Psoas muscle (tissue), 8 donors: ENCODE measurements around the gene DPEP1. TPM values are rescaled to one million over a fixed set of nuclear protein-coding genes. Genes with fewer than 3 reads are reported as not detected.

Experiments
- ATAC-seq, 4 donors: fragments of 200-7000 bp; cut with Tn5 transposase; one replicate each; pipeline ENCODE4 v1.9.1; 2020; ENCODE audit warnings: moderate library complexity in 3 of 4, mild to moderate bottlenecking in 2 of 4
- DNase-seq, 2 donors: peaks; one replicate each; pipeline ENCODE4 v3.0.0-alpha.2; 2020
- H3K27ac ChIP-seq: fragments of 200-600 bp; one replicate; pipeline ENCODE4 v1.8.0; 2022
- H3K27me3 ChIP-seq, 3 donors: fragments of 200-600 bp in 1 of 3; one replicate each; pipeline versions ENCODE4 v1.6.1 to v1.8.0; 2013 to 2022; ENCODE audit warnings: low read length in 2 of 3, mild to moderate bottlenecking in 2 of 3, moderate library complexity in 1 of 3; ENCODE audit not compliant: insufficient read depth in 3 of 3
- H3K36me3 ChIP-seq, 2 donors: fragments of 200-600 bp in 1 of 2; one replicate each; pipeline versions ENCODE4 v1.6.1 to v1.8.0; 2013 to 2022; ENCODE audit warnings: low read depth in 1 of 2, mild to moderate bottlenecking in 1 of 2, moderate library complexity in 1 of 2; ENCODE audit not compliant: insufficient read depth in 1 of 2
- H3K4me1 ChIP-seq: fragments of 200-600 bp; one replicate; pipeline ENCODE4 v1.8.0; 2022
- H3K4me3 ChIP-seq: fragments of 200-600 bp; one replicate; pipeline ENCODE4 v1.8.0; 2022; ENCODE audit warnings: mild to moderate bottlenecking
- H3K9me3 ChIP-seq: fragments of 200-600 bp; one replicate; pipeline ENCODE4 v1.8.0; 2022
- WGBS, 3 donors: extraction: QIAGEN DNeasy Blood & Tissue Kit; methylation state at CpG; one replicate each; pipeline versions ENCODE4 v1.1.6 to v1.1.7; 2013; 5-methylcytosine and 5-hydroxymethylcytosine counted together
- intact Hi-C, 2 donors: fragments of 100-400 bp; cut with DNase I; formaldehyde crosslinking; loops; one replicate each; pipeline versions ENCODE4 v1.11.0 to v1.14.2; 2022
- polyA plus RNA-seq, 3 donors: library from polyadenylated mRNA; stranded (reverse); fragments of 200-250 nt; gene quantifications; one replicate each; pipeline ENCODE4 v1.2.3, GENCODE V29; 2013
- total RNA-seq, 4 donors: library from RNA; stranded (reverse); fragmentation: NEBNext Ultra II Directional in 2 of 4; extraction: Animal tissue kit (Norgen Biotek cat#: 25700) in 2 of 4; gene quantifications; one replicate each; pipeline versions ENCODE4 v1.2.1 to v1.2.4, GENCODE V29; 2021 to 2023
- TF ChIP-seq, protein P1 (sequence below): fragments of 200-600 bp; IDR thresholded peaks from one replicate; pipeline ENCODE4 v1.8.0; 2022; ENCODE audit warnings: antibody characterized with exemption
- donor health status: healthy with polysubstance abuse.
- donor health status: DM: no; HTN: no; CAD: no; lungs with moderate emphysema.
- donor health status: Bipolar disorder and iron deficiency.
- donor health status: healthy.
- donor health status: DM: yes; HTN: yes; CAD: no.
- donor health status: DM: no; HTN: no; CAD: no.
- donor health status: DM: no; HTN: no; CAD: no.
- donor health status: DM: yes; HTN: yes; CAD: no.

Gene DPEP1
- total and polyA plus RNA-seq, 7 donors, result 0.04 to 0.16 TPM; not detected in 5

DNA sequence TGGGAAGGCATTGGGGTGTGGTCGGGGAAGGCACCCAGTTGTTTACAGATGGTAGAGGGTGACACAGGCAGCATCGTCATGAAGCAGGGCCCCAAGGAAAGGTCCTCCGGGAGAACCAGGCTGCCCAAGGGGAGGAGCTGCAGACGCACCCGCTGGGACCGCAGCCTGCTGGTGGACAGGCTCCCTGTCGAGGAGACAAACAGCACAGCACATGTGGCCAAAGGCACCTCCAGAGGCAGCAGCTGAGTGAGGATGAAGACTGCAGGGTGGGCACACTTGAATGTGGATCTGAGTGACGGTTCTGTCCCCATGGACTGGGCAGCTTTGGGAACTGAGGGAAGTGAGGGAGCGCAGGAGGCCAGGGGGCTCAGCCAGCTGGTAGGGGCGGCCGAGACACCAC lies 31.7 kb downstream of the DPEP1 start:
- H3K4me3 ChIP-seq, result no peak overlapping the region
- intact Hi-C loops, result no loop called here
- peaks cover 0 to 2% (median 0%) of the 10 kb centered on the region in 3 donors for H3K27me3 ChIP-seq
- H3K4me1 ChIP-seq, result no peaks in the 10 kb centered on the region
- H3K36me3 ChIP-seq, result peaks cover 6 to 35% of the 10 kb centered on the region in 2 donors
- ATAC-seq (no peak), DNase-seq (no peak)
- TF ChIP-seq, protein P1, sequence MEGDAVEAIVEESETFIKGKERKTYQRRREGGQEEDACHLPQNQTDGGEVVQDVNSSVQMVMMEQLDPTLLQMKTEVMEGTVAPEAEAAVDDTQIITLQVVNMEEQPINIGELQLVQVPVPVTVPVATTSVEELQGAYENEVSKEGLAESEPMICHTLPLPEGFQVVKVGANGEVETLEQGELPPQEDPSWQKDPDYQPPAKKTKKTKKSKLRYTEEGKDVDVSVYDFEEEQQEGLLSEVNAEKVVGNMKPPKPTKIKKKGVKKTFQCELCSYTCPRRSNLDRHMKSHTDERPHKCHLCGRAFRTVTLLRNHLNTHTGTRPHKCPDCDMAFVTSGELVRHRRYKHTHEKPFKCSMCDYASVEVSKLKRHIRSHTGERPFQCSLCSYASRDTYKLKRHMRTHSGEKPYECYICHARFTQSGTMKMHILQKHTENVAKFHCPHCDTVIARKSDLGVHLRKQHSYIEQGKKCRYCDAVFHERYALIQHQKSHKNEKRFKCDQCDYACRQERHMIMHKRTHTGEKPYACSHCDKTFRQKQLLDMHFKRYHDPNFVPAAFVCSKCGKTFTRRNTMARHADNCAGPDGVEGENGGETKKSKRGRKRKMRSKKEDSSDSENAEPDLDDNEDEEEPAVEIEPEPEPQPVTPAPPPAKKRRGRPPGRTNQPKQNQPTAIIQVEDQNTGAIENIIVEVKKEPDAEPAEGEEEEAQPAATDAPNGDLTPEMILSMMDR, result no peak
- no peaks in the 10 kb centered on the region for H3K9me3 ChIP-seq
- H3K27ac ChIP-seq, result no peak overlapping the region
- WGBS, 3 donors, result 74 to 83% (median 77%) methylated on average over 11 of the region's 11 CpGs

DNA sequence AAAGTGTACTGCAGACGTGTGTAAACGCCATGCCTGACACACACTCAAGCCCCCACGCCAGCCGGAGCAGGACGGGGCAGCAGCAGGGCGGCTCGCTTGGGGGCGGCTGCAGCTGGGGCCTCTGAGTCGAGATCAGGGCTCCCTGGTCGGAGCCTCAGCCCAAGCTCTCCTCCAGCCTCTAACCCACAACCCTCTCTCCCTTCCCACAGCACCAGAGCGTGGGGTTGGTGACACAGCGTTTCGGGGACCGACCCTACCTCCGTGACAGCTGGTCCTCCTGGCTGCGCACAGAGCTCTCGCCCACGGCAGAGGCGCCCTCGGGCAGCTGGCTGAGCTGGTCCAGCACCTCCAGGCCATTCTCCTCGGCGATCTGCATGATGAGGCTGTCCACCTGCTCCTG lies 32.8 kb downstream of the DPEP1 start:
- no peak for ATAC-seq
- 93 to 96% (median 95%) methylated on average over 22 of the region's 22 CpGs for WGBS, 3 donors

DNA sequence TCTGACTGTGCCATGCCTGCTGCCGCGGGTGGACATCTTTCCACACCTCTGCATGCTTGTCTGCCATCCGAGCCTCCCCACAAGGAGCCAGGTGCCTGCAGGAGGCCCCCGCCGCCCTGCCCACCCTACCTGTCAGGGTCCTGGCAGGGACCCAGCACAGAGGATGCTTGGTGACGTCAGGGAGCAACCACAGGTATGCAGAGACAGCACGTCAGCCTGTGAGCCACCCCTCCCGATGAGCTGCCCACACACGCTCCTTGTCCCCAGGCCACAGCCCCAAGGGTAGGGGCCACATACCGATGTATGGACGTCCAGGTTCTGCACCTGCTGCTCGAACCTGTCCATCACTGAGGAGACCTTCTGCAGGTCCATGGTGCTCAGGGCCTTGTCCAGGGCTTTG lies 33.5 kb downstream of the DPEP1 start:
- H3K36me3 ChIP-seq, result peaks cover 6 to 52% of the 10 kb centered on the region in 2 donors
- H3K27me3 ChIP-seq, result no peaks in the 10 kb centered on the region
- 90 to 97% (median 90%) methylated on average over 12 of the region's 12 CpGs for WGBS, 3 donors
- intact Hi-C loops, result no loop called here
- no peaks in the 10 kb centered on the region for H3K4me1 ChIP-seq
- no peak for DNase-seq
- ATAC-seq, result no peak
- TF ChIP-seq, protein P1, result no peak
- no peaks in the 10 kb centered on the region for H3K9me3 ChIP-seq
- H3K4me3 ChIP-seq, result no peak overlapping the region
- H3K27ac ChIP-seq, result no peak overlapping the region

More for the DNA sequence above, 32.8 kb downstream of the DPEP1 start:
- Histone ChIP-seq H3K27me3 (no peaks in the 10 kb centered on the region), H3K36me3 (peaks cover 6 to 46% of the 10 kb centered on the region in 2 donors), H3K9me3 (no peaks in the 10 kb centered on the region), H3K4me1 (no peaks in the 10 kb centered on the region), H3K27ac (no peak overlapping the region), H3K4me3 (no peak overlapping the region)
- intact Hi-C loops, result no loop called here
- TF ChIP-seq, protein P1, result no peak
- DNase-seq, result no peak

DNA sequence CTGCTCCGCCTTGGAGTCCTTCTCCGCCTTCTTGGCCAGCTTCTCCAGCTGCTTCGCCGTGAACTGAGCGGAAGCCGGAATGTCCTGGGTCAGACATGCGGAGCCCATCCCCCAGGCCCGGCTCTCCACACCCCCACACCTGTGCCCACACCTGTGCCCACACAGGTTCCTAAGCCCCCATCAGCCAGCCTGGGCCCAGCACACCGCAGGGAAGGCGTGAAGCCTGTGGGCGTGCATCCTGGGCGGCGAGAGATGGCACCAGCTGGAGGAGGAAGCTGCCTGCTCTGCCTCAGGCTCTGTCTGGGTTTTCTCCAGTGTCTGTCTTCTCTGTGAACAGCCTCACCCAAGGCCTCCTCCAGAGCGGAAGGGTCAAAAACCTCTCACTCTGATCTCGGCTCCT lies 38.1 kb downstream of the DPEP1 start:
- H3K36me3 ChIP-seq, result peaks cover 5 to 41% of the 10 kb centered on the region in 2 donors
- ATAC-seq, result no peak
- DNase-seq, result no peak
- intact Hi-C loops, result no loop called here
- peaks cover 4% of the 10 kb centered on the region for H3K4me1 ChIP-seq
- H3K9me3 ChIP-seq, result no peaks in the 10 kb centered on the region
- H3K27me3 ChIP-seq, result no peaks in the 10 kb centered on the region
- no peak overlapping the region for H3K27ac ChIP-seq
- TF ChIP-seq, protein P1, result no peak
- 88 to 92% (median 90%) methylated on average over 14 to 15 of the region's 15 CpGs for WGBS, 3 donors
- H3K4me3 ChIP-seq, result no peak overlapping the region

DNA sequence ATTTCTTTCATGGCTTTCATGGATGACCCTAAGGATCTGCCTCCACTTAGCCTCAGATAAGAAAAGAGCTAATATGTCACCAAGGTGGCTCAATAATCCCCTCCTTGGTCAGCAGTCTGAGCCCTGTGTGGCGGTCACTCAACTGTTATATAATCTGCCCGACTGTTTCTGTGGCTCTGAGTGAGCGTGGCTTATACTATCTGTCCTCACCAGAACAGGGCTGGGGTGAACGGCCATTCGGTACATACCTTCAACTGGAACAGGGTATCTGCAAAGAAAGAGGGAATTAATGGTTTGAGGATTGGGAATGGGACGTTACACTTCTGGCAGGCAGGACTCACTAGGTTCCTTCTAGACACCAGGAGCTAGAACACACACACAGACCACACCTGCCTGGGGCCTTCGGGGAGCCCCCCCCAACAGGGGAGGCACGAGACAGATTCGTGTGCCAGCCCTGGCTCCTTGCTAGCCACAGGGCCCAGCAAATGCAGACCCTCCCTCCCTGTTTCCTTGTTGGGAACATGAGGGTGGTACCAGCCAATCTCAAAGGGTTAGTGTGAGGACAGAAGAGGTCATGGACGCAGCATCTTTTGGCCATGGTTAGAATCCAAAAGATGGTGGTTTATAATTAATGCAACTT lies 40.3 kb downstream of the DPEP1 start:
- Histone ChIP-seq H3K27me3 (no peaks in the 10 kb centered on the region), H3K36me3 (peaks cover 2 to 33% of the 10 kb centered on the region in 2 donors), H3K4me1 (peaks cover 13% of the 10 kb centered on the region), H3K27ac (no peak overlapping the region), H3K4me3 (no peak overlapping the region), H3K9me3 (no peaks in the 10 kb centered on the region)
- 79 to 84% (median 81%) methylated on average over 10 of the region's 10 CpGs for WGBS, 3 donors
- DNase-seq, result no peak
- TF ChIP-seq, protein P1, result no peak
- no peak for ATAC-seq
- intact Hi-C loops, result no loop called here
